ENCODE data around the gene STAT2.
A peak's percentile ranks its signal among the peaks of the same experiment; 100 is the strongest.
"Not testable (repeated sequence)": the region's sequence is repeated elsewhere in the genome, so short reads cannot be mapped to it uniquely, and the experiment has no call there.

STAT2 gene

DNA sequence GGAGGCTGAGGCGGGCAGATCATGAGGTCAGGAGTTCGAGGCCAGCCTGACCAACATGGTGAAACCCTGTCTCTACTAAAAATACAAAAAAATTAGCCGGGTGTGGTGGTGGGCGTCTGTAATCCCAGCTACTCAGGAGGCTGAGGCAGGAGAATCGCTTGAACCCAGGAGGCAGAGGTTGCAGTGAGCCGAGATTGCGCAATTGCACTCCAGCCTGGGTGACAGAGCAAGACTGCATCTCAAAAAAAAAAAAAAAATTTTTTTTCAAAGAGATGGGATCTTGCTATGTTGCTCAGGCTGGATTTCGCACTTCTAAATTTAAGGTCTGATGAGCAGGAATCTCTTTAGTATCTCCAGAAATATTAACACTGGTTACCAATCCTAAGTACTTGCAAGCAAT is 38.3 kb downstream of the STAT2 start:
- not testable (repeated sequence) for H3K9me3 ChIP-seq (replicated peaks in 1 of 11); H3K27me3 ChIP-seq; H3K4me3 ChIP-seq; H4K20me1 ChIP-seq; H3K4me2 ChIP-seq; H3K27ac ChIP-seq; H3K9ac ChIP-seq
- TF ChIP-seq Cebpa-rat (IDR thresholded peaks at IDR 0.05): peak in 9 of 11 experiments; percentile 34 to 88 (median 73); a peak in 14 of 22 replicates
- peaks cover 55 to 86% (median 73%) of the 10 kb centered on the region in 11 experiments for H3K36me3 ChIP-seq
- H3K4me1 ChIP-seq: peaks cover 7 to 20% (median 11%) of the 10 kb centered on the region in 10 experiments

DNA sequence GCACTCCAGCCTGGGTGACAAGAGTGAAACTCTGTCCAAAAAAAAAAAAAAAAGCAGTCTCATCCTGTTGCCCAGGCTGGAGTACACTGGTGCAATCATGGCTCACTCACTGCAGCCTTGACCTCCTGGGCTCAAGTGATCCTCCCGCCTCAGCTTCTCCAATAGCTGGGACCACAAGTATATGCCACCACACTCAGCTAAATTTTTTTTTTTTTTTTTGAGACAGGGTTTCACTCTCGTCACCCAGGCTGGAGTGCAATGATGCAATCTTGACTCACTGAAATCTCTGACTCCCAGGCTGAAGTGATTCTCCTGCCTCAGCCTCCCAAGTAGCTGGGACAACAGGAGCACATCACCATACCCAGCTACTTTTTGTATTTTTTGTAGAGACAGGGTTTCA is 38.9 kb downstream of the STAT2 start:
- H4K20me1 ChIP-seq: no peaks in the 10 kb centered on the region
- no peak overlapping the region for H3K27ac ChIP-seq
- peaks cover 49 to 80% (median 67%) of the 10 kb centered on the region in 11 experiments for H3K36me3 ChIP-seq
- peaks cover 8 to 20% (median 9%) of the 10 kb centered on the region in 10 experiments; a peak in 17 of 20 replicates for H3K4me1 ChIP-seq
- no peak overlapping the region for H3K4me3 ChIP-seq
- H3K4me2 ChIP-seq: no peak overlapping the region
- peak in 1 of 11 experiments; percentile 5; a peak in 2 of 22 replicates for TF ChIP-seq Cebpa-rat (IDR thresholded peaks at IDR 0.05)
- H3K9me3 ChIP-seq (replicated peaks in 1 of 11): no peaks in the 10 kb centered on the region
- no peaks in the 10 kb centered on the region for H3K27me3 ChIP-seq
- no peak overlapping the region for H3K9ac ChIP-seq

DNA sequence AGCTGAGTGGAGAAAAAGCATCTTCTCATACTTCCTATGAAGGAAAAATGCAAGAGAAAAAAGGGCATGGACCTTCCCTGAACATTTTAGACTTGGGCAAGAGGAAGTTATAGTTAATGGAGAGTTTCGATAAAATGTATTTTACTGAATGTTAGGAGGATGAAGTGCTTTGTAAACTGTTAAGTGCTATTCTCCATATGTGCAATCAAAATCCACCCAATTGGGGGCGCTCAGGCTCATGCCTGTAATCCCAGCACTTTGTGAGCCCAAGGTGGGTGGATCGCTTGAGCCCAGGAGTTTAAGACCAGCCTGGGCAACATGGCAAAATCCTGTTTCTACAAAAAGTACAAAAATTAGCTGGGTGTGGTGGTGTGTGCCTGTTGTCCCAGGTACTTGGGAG is 42.2 kb downstream of the STAT2 start:
- no peak overlapping the region for H3K4me3 ChIP-seq
- no peaks in the 10 kb centered on the region for H4K20me1 ChIP-seq
- no peaks in the 10 kb centered on the region for H3K27me3 ChIP-seq
- peaks cover 17 to 32% (median 21%) of the 10 kb centered on the region in 10 experiments for H3K4me1 ChIP-seq
- H3K36me3 ChIP-seq: peaks cover 29 to 69% (median 55%) of the 10 kb centered on the region in 11 experiments
- H3K9me3 ChIP-seq (replicated peaks in 1 of 11): no peaks in the 10 kb centered on the region
- no peak overlapping the region for H3K9ac ChIP-seq
- H3K4me2 ChIP-seq: no peak overlapping the region
- no peak for TF ChIP-seq Cebpa-rat (IDR thresholded peaks at IDR 0.05)
- H3K27ac ChIP-seq: no peak overlapping the region

- Histone ChIP-seq H3K4me2 (peak within 1 kb of the TSS; percentile 84 to 100 (median 94)), H3K4me1 (peaks cover 17 to 23% (median 20%) of the 10 kb centered on the region in 10 experiments), H3K4me3 (peak within 1 kb of the TSS; percentile 86 to 97 (median 90)), H4K20me1 (no peaks in the 10 kb centered on the region; a peak in 1 of 22 replicates), H3K9me3 (replicated peaks in 1 of 11) (no peaks in the 10 kb centered on the region), H3K9ac (peak within 1 kb of the TSS; percentile 88 to 97 (median 94)), H3K36me3 (peaks cover 36 to 76% (median 63%) of the 10 kb centered on the region in 11 experiments), H3K27me3 (no peaks in the 10 kb centered on the region), H3K27ac (peak within 1 kb of the TSS; percentile 87 to 95 (median 90))
- no peak for TF ChIP-seq Cebpa-rat (IDR thresholded peaks at IDR 0.05)
Observed at GRCh38 chr12:56315622-56316473, 44.1 kb downstream of the STAT2 start, which contains the start of gene CNPY2. CNPY2 (minus strand) TSS chr12:56315988; CDS start chr12:56315217, 771 bp downstream.

DNA sequence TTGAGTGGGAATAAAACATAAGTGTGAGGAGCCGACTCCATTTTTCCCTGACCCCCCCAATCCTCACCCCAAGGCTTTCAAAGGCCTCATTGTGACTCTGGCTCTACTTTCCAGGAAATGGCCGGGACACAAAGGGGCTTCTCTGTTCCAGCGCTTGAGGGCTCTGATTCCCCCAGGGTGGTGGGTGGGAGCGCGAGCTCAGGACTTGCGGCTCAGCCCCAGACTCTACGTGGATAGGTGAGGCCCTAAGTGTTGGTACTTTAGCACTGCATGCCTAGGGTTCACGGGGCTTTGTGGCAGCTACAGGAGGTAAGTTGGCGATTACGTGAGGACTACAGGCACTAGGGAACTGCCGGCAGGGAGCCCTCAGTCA is 44.7 kb downstream of the STAT2 start:
- Histone ChIP-seq H3K4me2 (peak overlapping the region; percentile 84 to 100 (median 94)), H3K9ac (peak overlapping the region; percentile 88 to 97 (median 94)), H3K27me3 (no peaks in the 10 kb centered on the region), H3K36me3 (peaks cover 42 to 77% (median 67%) of the 10 kb centered on the region in 11 experiments), H3K9me3 (replicated peaks in 1 of 11) (no peaks in the 10 kb centered on the region), H3K4me1 (peaks cover 19 to 27% (median 21%) of the 10 kb centered on the region in 10 experiments), H3K27ac (peak overlapping the region; percentile 87 to 95 (median 90)), H3K4me3 (peak overlapping the region; percentile 86 to 97 (median 90)), H4K20me1 (no peaks in the 10 kb centered on the region; a peak in 2 of 22 replicates)
- no peak for TF ChIP-seq Cebpa-rat (IDR thresholded peaks at IDR 0.05)

DNA sequence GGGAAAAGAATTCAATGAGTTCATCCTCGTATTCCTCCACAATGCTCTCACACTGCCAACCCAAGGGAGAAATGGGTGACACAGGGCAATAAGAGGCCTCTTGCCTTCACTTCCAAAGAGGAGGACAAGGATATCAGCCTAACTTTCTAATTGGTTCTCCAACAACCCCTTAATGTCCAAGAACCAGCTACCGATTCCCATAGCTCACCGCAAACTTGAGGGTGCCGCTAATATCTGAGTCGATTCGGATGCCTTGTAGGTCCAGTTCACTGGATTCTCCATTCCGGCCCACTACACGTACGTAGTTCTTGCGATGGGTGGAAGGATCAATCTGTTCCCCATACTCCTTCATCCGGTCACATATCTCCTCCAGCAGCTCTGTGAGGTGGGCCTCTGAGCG is 48.9 kb downstream of the STAT2 start:
- Histone ChIP-seq H3K9ac (peak overlapping the region in 2 of 11 experiments; percentile 12 to 22; a peak in 1 of 22 replicates), H3K27ac (no peak overlapping the region), H4K20me1 (no peaks in the 10 kb centered on the region; a peak in 2 of 22 replicates), H3K4me2 (no peak overlapping the region), H3K9me3 (replicated peaks in 1 of 11) (no peaks in the 10 kb centered on the region), H3K4me3 (no peak overlapping the region), H3K4me1 (peaks cover 10 to 23% (median 12%) of the 10 kb centered on the region in 10 experiments), H3K36me3 (peaks cover 61 to 89% (median 86%) of the 10 kb centered on the region in 11 experiments), H3K27me3 (no peaks in the 10 kb centered on the region)
- no peak for TF ChIP-seq Cebpa-rat (IDR thresholded peaks at IDR 0.05)

DNA sequence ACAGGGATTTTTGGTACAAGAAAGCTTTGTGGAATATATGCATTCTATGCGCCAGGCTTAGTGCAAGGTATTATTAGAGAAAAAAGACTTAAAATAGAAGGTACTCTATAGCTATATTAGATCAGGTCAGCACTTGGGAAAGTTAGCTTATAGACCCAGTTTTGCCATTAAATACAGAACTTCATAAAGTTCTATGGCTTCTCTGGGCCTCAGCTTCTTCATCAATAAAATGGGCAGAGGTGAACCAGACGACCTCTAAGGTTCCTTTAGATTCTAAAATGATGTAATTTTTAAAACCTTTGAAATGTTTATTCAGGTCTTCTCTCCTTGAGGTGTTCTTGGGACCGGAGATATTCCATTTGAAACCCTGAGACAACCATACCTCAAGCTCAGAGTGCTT is 51.2 kb downstream of the STAT2 start:
- no peak for TF ChIP-seq Cebpa-rat (IDR thresholded peaks at IDR 0.05)
- no peak overlapping the region for H3K27ac ChIP-seq
- no peaks in the 10 kb centered on the region for H3K27me3 ChIP-seq
- no peak overlapping the region for H3K4me2 ChIP-seq
- H3K4me1 ChIP-seq: peaks cover 0 to 14% (median 0%) of the 10 kb centered on the region in 10 experiments; a peak in 4 of 20 replicates
- no peaks in the 10 kb centered on the region for H3K9me3 ChIP-seq (replicated peaks in 1 of 11)
- H4K20me1 ChIP-seq: no peaks in the 10 kb centered on the region; a peak in 2 of 22 replicates
- no peak overlapping the region for H3K9ac ChIP-seq
- no peak overlapping the region for H3K4me3 ChIP-seq
- H3K36me3 ChIP-seq: peaks cover 75 to 100% (median 99%) of the 10 kb centered on the region in 11 experiments

DNA sequence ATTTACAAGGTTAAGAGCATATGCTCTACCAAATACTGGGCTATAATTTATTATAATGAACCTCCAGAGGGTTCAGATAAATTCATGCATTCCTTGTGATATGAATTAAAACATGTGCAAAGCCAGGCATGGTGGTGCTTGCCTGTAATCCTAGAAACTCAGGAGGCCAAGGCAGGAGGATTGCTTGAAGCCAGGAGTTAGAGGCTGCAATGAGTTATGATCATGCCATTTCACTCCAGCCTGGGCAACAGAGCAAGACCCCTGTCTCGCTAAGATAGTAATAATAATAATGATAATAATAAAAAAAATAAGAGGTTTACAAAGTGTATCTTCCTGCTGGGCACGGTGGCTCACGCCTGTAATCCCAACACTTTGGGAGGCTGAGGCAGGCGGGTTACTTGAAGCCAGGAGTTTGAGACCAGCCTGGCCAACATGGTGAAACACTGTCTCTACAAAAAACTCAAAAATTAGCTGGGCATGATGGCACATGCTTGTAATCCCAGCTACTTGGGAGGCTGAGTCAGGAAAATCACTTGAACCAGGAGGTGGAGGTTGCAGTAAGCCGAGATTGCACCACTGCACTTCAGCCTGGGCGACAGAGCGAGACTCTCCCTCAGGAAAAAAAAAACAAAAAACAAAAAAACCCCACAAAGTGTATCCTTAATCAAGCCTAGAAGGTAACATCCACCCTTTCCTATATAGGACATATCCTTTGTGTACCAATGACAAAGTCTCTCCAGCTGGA is 52.5 kb downstream of the STAT2 start:
- H3K9ac ChIP-seq: no peak overlapping the region
- no peaks in the 10 kb centered on the region for H3K27me3 ChIP-seq
- H3K36me3 ChIP-seq: peaks cover 70 to 99% (median 92%) of the 10 kb centered on the region in 11 experiments
- no peaks in the 10 kb centered on the region for H3K9me3 ChIP-seq (replicated peaks in 1 of 11)
- TF ChIP-seq Cebpa-rat (IDR thresholded peaks at IDR 0.05): no peak
- no peak overlapping the region for H3K27ac ChIP-seq
- H3K4me1 ChIP-seq: peaks cover 7 to 16% (median 10%) of the 10 kb centered on the region in 10 experiments; a peak in 17 of 20 replicates
- H4K20me1 ChIP-seq: no peaks in the 10 kb centered on the region; a peak in 2 of 22 replicates
- no peak overlapping the region for H3K4me2 ChIP-seq
- H3K4me3 ChIP-seq: no peak overlapping the region
